GM18858 (cell line): ENCODE measurements around the gene NR3C2.
"Not testable (repeated sequence)": the region's sequence is repeated elsewhere in the genome, so short reads cannot be mapped to it uniquely, and the experiment has no call there.

ENCODE experiments used
- ATAC-seq: cut with Tn5 transposase; IDR thresholded peaks from one replicate; pipeline ENCODE4 v1.9.1; 2021; ENCODE audit not compliant: unreplicated experiment

Gene NR3C2

DNA sequence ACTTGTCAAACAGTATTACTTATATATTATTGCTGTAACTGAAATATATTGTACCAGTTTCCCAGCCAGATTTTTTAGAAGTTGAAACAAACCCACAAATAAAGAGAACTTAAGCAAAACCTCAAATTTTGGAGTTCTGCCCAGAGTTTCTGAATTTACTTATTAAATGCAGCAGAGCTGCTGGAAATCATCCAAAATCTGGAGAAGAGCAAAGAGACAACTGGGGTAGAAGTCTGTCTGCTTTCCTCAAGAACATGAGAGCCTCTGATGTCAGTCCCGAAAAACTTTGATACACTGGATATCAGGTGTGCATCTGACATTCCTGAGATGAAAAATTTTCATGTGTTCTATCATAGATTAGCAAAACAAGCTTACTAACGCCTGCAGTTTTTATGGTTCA is 325.9 kb downstream of the NR3C2 start:
- ATAC-seq = no peak

DNA sequence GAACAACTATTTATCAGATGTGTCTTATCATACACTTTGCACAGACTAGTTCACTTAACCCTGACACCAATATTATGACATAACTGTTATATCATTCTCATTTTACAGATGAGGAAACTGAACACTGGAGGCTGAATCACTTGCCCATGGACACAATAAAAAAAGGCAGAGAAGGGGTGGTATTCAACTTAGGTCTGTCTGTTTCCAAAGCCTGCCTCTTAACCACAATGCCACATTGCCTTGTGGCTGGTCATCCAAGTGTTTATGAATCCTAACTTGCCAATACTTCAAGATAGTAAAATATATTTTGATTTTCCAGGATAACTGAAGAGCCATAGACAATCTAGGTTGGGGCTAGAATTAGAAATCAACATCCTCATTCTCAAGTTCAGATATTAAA is 327.8 kb downstream of the NR3C2 start:
- no peak for ATAC-seq

DNA sequence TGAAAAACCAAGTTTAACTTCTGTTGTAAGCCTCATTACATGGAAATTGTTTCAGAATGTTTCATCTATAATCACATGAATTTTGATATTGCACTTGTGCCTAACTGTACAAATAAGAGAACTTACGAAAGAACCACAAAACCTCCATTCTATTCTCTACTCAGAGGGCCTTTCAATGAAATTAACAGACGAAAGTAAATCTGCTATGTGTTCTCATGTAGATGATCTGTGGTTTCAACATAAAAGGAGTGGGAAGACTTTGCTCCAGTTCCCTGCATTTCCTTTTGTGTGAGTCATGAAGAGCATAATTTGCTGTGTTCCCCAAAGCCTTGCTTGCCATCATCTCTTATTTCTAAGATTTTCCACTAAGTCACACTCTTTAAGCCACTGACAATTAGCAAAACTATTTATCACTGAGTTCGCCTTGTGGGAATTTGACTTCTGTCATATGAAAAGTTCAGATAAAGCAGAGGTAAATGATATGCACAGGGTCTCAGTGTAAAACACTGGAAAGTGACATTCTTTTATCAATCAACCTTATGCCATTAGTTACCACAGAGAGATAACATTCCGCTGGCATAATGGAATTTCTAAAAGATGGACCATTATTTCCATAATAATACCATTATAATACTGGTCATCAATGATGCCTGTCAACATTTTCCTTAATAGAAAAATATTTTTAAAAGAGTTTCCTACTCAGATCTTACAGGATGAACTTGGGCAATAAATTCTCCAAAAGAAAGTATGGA is 329.8 kb downstream of the NR3C2 start:
- no peak for ATAC-seq

DNA sequence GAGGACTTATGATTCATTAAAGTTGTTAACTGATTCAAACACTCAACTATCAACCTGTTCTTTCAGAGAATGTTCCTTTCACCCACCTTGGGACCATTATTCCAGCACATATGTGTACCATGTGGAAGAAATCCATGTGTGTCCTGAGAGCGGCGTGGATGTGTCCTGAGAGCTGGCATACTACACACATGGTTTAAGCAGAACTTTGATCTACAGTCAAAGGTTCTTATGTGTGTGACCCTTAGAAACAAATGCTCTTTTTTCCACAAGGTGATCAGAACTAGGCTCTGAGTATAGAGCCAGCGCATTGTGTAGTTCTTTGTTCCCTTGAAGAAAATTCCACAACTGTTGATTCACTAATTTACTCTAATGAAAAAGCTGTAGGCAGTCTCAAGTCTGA is 332.0 kb downstream of the NR3C2 start:
- no peak for ATAC-seq

DNA sequence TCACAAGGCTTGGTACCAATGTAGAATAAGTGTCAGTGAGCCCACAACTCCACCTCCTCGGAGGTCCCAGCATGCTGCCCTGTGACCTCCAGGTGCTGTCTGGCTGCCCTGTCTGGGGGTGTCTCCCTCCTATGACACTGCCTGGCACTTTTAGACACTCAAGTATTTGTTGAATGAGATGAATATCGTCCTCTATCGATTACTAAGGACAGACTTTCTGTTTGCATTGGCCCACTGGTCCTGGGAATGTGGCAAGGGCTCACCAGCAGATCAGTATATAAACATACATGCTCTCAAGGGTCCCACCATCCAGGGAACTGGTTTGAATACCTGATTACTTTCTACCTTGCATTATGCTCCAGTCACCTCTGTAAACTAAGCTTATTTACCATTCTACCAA is 333.0 kb downstream of the NR3C2 start:
- ATAC-seq = no peak

DNA sequence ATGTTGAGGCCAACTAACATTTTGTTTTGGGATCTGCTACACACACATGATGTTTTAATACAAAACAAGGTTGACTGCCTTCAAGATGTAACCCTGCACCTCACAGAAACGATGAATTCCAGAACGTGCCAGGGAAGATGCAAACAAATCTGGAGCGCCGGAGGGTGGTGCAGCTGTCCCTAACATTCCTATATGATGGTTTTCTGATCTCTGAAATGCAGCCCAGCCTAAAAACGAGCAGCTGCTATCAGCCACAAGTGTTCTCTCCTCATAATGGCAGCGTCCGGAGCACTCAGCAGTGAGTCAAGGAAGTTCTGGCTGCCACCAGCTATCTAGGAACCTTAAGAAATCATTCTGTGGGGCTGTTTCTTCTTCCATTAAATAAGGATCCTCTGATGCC is 333.4 kb downstream of the NR3C2 start:
- no peak for ATAC-seq

DNA sequence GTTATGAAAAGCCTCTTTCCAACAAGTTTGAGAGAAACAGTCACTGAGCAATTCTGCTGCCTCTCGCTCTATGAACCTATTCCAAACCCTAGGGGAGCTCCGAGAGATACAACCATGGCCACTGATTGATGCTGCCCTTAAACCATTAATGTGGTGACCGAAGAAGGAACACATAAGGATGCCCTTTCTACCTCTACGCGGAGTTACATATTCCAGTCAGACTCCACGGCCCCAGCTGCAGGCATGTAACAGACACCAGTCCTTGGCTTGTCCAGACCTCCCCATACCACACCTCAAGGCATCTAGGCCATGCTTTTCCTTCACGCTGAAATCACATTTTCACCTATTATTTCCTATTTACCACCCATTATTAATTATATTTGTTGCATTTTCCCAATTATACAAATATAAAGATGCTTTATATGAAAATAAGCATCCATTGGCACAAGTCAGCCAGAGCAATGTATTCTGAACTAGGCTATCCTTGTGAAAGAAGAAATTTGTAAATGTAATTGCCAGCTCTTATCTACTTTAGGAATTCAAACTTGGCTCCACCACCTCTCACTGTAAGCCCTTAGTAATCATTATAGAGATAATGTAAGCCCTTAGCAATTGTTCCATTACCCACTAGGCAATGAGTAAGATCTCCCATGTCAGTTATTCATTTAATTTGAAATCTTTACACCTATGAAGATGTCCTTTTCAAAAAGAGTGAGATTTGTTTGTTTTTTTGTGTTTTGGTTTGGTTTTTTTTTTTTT is 338.4 kb downstream of the NR3C2 start:
- ATAC-seq = no peak

DNA sequence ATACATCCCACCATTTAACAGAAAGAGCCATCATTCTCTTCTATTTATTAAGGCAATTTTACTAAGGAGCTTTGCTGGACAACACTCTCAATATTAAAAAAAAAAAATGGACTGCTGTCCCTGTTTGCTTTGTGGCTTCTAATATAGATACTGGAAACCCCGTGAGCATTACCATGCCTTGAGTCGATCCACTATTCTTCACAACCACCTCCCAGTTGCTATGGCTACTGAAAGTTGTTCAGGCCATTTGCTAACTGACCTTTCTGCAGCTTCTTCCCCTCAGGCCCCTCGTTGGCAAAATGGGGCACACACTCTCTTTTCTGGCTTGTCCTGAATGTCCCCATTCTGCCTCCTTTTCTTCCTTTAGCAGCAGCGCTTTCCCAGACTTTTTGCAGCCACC is 340.4 kb downstream of the NR3C2 start:
- ATAC-seq = no peak

DNA sequence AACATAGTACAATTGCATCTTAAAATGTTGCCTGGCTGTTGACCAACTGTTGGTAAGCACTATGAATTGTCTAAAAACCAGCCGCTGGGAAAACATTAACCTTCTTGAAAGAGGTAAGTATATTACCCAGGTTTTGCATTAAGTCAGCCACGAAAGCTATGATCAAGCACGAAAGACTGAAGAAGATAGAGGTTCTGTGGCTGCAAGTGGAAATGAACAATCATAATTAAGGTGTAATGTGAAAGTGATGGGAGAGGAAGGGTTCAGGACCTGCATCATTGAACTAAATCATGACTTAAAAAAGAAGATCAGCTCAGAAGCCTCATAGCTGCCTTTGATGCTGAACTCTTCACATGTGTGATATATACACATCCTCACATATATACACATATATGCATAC is 341.0 kb downstream of the NR3C2 start:
- no peak for ATAC-seq

DNA sequence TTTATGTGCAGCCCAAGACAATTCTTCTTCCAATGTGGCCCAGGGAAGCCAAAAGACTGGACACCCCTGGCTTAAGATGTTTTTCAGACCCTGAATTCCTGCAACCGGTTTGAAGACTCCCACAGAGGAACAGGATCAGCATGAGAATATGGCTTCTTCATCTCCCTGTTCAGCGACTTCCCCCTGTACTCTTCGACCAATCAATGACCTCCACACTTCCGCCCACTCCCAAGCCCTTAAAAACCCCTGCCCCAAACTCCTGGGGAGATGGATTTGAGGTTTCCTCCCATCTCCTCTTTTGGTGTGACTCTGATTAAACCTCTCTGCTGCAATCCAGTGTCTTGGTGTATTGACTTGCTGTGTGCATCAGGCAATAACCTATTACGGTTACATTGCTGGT is 344.4 kb downstream of the NR3C2 start:
- ATAC-seq = no peak

DNA sequence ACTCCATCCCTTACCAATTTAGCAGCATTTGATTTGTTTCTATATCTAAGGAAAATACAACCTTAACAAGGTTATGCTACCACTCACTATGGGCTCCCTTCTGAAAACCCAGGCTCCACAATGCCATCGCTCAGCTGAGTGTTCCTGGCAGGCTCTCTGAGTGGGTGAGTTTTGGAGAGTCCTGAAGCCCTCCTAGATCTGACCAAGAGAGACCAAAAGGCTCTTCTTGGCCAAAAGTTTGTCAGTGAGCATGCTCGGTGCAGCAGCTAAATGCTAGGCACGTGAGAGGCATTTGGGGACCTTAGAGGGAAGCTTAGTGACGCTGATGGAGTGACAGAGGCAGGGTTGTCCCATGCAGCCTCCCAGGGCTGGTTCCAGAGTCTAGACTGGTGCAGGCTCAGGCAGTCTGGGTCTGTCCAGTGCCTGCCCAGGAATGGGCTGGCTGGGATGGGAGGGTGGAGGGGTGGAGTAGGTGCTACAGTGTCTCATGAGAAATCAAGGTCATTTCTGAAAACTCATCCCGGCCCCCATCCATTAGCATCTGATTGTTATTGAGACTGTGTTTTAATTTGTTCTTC is 346.8 kb downstream of the NR3C2 start:
- ATAC-seq = no peak

DNA sequence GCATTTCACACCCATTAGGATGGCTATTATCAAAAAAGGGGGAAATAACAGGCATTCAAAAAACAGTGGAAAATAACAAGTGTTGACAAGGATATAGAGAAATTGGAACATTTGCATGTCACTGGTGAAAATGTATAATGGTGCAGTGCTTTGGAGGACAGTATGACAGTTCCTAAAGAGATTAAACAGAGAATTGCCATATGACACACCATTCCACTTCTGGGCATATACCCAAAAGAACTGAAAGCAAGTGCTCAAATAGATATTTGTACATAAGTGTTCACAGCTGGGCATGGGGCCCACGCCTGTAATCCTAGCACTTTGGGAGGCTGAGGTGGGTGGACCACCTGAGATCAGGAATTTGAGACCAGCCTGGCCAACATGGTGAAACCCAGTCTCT is 348.1 kb downstream of the NR3C2 start:
- ATAC-seq = no peak

DNA sequence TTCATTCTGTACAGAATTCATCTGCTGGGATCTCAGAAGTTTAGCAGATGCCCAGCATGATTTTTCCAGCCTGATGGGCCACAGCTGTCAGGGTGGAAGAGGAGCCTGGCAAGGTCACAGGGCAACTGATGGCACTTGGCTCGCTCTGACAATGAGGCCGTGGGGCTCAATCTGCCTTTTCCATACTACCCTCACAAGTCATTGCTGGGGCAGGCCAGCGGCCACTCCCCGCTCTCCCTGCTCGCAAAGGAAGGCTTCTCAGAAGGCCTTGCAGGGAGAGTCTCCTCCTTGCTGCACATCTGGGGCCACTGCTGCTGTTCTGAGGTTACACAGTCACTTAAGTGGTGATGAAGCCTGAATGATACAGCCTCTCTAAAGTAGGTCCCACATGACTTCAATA is 349.1 kb downstream of the NR3C2 start:
- no peak for ATAC-seq

DNA sequence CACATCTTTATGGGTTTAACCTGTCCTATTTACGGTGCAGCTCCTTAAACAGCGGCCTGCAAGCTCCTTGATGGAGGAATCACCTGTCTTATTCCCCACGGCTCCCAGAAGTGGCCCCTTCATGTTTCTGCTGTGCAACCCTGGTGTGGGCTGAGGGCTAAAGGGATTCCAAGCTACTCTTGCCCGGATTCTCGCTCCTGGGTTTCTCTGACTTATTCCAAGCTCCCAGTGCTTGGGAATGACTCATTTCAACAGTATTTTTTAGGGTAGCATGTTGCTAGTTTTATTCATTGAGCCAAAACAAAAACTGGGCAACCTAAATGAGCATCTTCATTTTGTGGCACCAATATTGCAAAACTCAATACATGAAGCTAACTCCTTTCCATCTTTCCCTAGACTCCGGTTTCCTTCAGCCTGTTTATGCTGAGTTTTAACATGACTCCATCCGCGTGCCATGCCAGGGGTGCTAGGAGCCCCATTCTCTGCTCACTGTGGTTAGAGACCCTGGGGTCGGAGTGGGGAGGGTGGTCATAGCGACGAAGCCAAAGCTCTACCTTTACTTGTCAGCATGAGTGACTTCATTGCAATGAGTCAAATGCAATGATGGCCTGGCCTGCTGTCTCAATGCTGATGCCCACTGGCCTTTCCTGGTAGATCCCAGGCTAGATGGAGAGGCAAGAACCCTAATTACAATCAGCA is 349.7 kb downstream of the NR3C2 start:
- ATAC-seq = no peak

DNA sequence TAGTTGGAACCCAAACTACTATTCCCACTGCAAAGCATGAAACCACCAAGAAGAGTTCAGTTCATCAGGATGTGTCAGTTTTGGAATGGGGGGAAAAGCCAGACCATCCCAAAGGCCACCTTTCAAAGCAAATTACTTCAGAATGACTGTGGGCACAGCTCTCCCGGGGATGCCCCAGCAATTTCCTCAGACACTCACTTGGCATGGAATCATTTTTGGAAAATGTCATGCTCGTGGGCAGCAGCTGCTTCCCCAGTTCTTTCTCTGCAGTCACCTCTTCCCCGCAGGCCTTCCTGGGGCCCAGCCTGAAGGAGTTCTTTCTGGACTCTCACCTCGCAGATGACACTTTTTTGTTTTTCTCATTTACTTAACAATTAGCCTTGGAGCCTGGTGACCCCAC is 350.3 kb downstream of the NR3C2 start:
- ATAC-seq = no peak

DNA sequence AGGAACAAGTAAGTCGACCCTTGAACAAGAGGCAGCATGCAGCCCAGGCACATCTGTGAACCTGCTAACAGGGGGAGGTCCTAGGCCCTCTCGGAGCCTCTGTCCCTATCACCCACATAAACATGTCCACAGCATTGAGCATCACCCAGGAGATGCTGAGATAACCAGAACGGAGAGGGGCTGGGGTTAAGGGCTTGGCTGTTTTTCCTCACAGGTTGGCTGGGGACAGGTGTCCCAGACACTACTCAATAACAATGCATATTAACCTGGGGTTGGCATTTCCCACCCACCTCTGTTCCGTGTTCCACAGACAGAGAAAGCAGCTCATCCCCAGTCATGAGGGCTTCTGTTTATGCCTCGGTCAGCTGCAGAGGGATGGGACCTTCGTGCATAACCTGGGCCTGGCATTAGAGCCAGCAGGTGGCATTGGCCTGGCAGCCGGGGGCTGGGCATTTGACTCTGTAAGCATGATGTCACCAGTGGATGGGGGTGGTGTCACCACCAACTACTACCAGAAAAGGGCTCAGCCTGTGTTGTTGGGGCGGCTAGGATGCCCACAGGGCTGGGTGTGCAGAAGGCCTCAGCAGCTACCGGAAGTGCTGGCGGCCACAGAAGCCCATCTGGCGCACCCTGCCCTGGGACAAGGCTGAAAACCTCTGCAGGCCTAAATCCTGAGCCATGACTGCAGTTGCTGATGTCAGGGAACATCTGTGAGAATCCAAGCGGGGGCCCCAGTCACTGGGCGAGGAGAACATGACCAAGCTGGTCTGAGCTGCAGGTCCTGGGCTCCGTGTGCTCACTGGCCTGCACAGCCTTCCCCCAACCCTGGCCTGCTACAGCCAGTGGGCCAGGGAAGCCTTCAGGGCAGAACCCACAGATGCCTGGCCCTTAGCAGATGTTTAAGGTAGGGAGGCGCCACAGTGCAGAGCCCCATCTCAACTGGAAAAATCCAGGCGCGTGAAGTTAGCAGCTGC is 351.4 kb downstream of the NR3C2 start:
- no peak for ATAC-seq

DNA sequence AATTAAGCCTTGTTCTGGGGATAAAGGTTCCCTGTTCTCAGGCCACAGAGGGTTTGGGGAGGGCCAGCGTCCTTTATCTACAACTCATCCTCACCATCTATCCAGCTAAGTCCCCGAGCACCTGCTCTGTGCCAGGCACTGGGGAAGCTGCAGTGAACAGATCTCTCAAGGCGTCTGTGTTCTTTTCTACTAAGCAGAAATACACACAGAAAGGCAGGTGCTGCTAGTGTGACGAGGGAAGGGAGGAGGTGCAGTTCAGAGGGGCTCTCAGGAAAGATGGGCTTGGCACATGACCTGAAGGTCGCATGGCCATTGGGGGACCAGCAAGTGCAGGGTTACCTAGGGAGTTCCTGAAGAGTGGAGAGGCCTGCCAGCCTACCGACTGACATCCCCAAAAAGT is 352.2 kb downstream of the NR3C2 start:
- no peak for ATAC-seq

DNA sequence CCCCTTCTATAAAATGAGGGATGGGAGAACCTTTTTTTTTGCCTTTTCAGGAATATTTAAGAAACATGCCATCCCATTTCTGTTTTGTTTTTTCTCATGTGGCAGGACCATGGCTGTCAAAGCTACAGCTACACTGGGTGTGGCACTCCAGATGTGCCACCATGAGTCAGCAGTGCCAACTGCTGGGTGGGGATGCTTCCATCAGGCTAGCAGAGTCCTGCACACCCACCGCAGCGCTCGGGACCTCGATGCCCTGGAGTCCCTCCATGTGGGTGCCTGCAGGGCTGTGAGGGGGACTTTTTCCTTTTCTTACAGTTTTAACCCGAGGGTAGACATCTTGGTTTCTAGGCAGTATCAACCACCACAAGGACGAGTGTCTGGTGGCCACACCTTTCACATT is 352.6 kb downstream of the NR3C2 start:
- ATAC-seq = no peak

DNA sequence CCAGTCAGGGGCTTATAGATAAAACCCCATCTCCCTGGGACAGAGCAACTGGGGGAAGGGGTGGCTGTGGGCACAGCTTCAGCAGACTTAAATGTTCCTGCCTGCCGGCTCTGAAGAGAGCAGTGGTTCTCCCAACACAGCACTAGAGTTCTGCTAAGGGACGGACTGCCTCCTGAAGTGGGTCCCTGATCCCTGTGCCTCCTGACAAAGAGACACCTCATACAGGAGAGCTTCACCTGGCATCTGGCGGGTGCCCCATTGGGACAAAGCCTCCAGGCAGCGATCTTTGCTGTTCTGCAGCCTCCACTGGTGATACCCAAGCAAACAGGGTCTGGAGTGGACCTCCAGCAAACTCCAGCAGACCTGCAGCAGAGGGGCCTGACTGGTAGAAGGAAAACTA is 359.1 kb downstream of the NR3C2 start:
- not testable (repeated sequence) for ATAC-seq

DNA sequence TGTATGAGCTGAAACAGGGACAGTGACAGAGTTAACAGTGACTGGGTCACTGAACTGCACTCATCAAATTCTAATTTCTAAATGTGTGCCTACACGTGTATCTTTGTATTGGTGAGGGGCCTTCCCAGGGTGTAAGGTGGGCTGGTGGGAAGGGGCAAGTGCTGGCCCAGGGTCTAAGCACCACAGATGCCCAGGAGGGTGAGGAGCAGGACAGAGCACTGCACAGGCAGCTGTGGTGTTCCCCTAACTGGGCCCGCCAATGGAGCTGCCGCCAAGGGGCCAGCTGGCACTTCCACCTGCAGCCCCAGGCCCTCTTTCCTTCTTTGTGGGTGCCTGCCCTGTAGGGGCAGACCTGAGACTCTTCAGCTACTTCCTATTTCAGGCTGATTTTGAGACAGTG is 360.5 kb downstream of the NR3C2 start:
- no peak for ATAC-seq

DNA sequence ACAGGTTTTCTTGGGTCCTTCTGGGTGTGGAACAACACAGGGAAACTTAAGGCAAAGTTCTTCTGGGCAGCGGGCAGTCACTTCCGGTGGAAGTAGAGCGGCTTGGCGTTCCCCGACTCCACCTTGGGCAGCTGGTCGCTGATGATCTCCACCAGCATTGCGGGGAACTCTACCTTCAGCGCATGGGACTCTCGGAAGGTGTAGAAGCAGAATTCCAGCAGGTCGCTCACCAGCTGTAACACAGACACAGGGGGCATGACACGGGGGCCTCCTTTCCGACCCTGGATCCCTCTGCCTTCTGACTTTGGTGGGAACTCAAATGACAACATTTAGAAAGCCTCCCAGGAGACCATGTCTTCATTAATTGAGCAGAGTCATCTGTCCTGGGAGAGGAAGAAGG is 360.9 kb downstream of the NR3C2 start:
- no peak for ATAC-seq
